Sigmoid colon (tissue), 7 donors: Measurements from ENCODE around the gene RBM5. TPM values are rescaled to one million over a fixed set of nuclear protein-coding genes. Genes with fewer than 3 reads are reported as not detected.

Experiments used
- DNase-seq: peaks from one replicate; pipeline ENCODE4 v3.0.0-alpha.2; 2019
- H3K27ac ChIP-seq, 4 donors: fragments of 200-600 bp; sonication (generic); one replicate each; pipeline ENCODE4 v1.5.1; 2016 to 2019; ENCODE audit warnings: mild to moderate bottlenecking in 1 of 4
- H3K27me3 ChIP-seq, 3 donors: fragments of 200-600 bp; sonication (generic); one replicate each; pipeline ENCODE4 v1.5.1; 2019; ENCODE audit warnings: mild to moderate bottlenecking in 1 of 3
- H3K36me3 ChIP-seq, 4 donors: fragments of 200-600 bp; sonication (generic); one replicate each; pipeline ENCODE4 v1.5.1; 2016 to 2019
- H3K4me1 ChIP-seq, 4 donors: fragments of 200-600 bp; sonication (generic); one replicate each; pipeline ENCODE4 v1.5.1; 2017 to 2019
- H3K4me3 ChIP-seq, 4 donors: fragments of 200-600 bp; sonication (generic); one replicate each; pipeline ENCODE4 v1.5.1; 2017 to 2019; ENCODE audit warnings: mild to moderate bottlenecking in 2 of 4, moderate library complexity in 1 of 4
- H3K9me3 ChIP-seq, 4 donors: fragments of 200-600 bp in 3 of 4; sonication (generic) in 3 of 4; one replicate each; pipeline versions ENCODE4 v1.5.1 to v1.6.1; 2013 to 2019
- CTCF ChIP-seq, 4 experiments: fragments of 450-650 bp in 3 of 4; fragments of 200-600 bp in 1 of 4; IDR thresholded peaks; one replicate each; pipeline ENCODE4 v1.5.1; 2016 to 2019; ENCODE audit warnings: antibody characterized with exemption in 4 of 4, mild to moderate bottlenecking in 3 of 4, moderate library complexity in 2 of 4
- EP300 ChIP-seq, 4 donors: sonication (generic); formaldehyde crosslinking; IDR thresholded peaks; one replicate each; pipeline ENCODE4 v1.6.1; 2017; ENCODE audit warnings: antibody characterized with exemption in 4 of 4
- POLR2A ChIP-seq, 2 donors: fragments of 450-650 bp; IDR thresholded peaks; one replicate each; pipeline ENCODE4 v1.6.1; 2016; ENCODE audit warnings: antibody characterized with exemption in 2 of 2, mild to moderate bottlenecking in 2 of 2, moderate library complexity in 2 of 2
- POLR2AphosphoS5 ChIP-seq, 4 donors: sonication (generic); formaldehyde crosslinking; IDR thresholded peaks; one replicate each; pipeline ENCODE4 v1.6.1; 2017; ENCODE audit warnings: antibody characterized with exemption in 4 of 4
- WGBS, 2 donors: extraction: QIAGEN DNeasy Blood & Tissue Kit; methylation state at CpG; one replicate each; pipeline ENCODE4 v1.1.7; 2013; 5-methylcytosine and 5-hydroxymethylcytosine counted together
- intact Hi-C: fragments of 100-400 bp; cut with DNase I; formaldehyde crosslinking; loops from one replicate; pipeline ENCODE4 v1.15.1; 2023
- polyA plus RNA-seq, 3 donors: library from polyadenylated mRNA; stranded (reverse); fragments of 200-250 nt; gene quantifications; one replicate each; pipeline ENCODE4 v1.2.3, GENCODE V29; 2013
- total RNA-seq, 4 donors: library from RNA; depleted of rRNA; stranded (reverse); fragments of >200 nt; gene quantifications; one replicate each; pipeline ENCODE4 v1.1.0, GENCODE V29; 2016
- donor health status: healthy with polysubstance abuse.
- donor health status: Bipolar disorder and iron deficiency.
- donor health status: healthy.

Gene RBM5
- total and polyA plus RNA-seq, 7 donors: 19.4 to 294 (median 149) TPM

GRCh38 chr3:50157827-50158529, 69.3 kb downstream of the RBM5 start:
- no peaks in the 10 kb centered on the region for H3K9me3 ChIP-seq
- no peaks in the 10 kb centered on the region for H3K36me3 ChIP-seq
- intact Hi-C loops: no loop called here
- 73 to 77% methylated on average over 12 of the region's 12 CpGs for WGBS, 2 donors
- TF ChIP-seq POLR2A (IDR thresholded peaks at IDR 0.05) (no peak), CTCF (IDR thresholded peaks at IDR 0.05) (no peak), EP300 (IDR thresholded peaks at IDR 0.05) (no peak), POLR2AphosphoS5 (IDR thresholded peaks at IDR 0.05) (no peak)
- H3K4me3 ChIP-seq: no peak overlapping the region
- no peak for DNase-seq
- H3K4me1 ChIP-seq: peaks cover 0 to 81% (median 78%) of the 10 kb centered on the region in 4 donors
- H3K27ac ChIP-seq: peak overlapping the region; percentile 31 to 90 (median 86)
- peaks cover 0 to 7% (median 4%) of the 10 kb centered on the region in 3 donors for H3K27me3 ChIP-seq

- TF ChIP-seq CTCF (IDR thresholded peaks at IDR 0.05): no peak
- no peak for TF ChIP-seq EP300 (IDR thresholded peaks at IDR 0.05)
- TF ChIP-seq POLR2AphosphoS5 (IDR thresholded peaks at IDR 0.05): no peak
- TF ChIP-seq POLR2A (IDR thresholded peaks at IDR 0.05): no peak
- Histone ChIP-seq H3K9me3 (no peaks in the 10 kb centered on the region), H3K4me3 (no peak overlapping the region), H3K4me1 (peaks cover 0 to 88% (median 85%) of the 10 kb centered on the region in 4 donors), H3K27me3 (peaks cover 0 to 7% (median 4%) of the 10 kb centered on the region in 3 donors), H3K36me3 (no peaks in the 10 kb centered on the region), H3K27ac (peak overlapping the region; percentile 31 to 90 (median 86))
- DNase-seq: no peak
- 79 to 87% methylated on average over 10 of the region's 10 CpGs for WGBS, 2 donors
- intact Hi-C loops: no loop called here
Observed at GRCh38 chr3:50158530-50159146, 69.9 kb downstream of the RBM5 start.

- intact Hi-C loops: no loop called here
- 33 to 67% methylated on average over 7 of the region's 7 CpGs for WGBS, 2 donors
- Histone ChIP-seq H3K36me3 (no peaks in the 10 kb centered on the region), H3K27ac (peak overlapping the region; percentile 86 to 91 (median 88)), H3K9me3 (no peaks in the 10 kb centered on the region), H3K27me3 (peaks cover 0 to 6% (median 4%) of the 10 kb centered on the region in 3 donors), H3K4me3 (no peak overlapping the region), H3K4me1 (peaks cover 0 to 100% (median 93%) of the 10 kb centered on the region in 4 donors)
- DNase-seq: no peak
- TF ChIP-seq POLR2AphosphoS5 (IDR thresholded peaks at IDR 0.05) (peak in 1 of 4 donors; percentile 23), CTCF (IDR thresholded peaks at IDR 0.05) (no peak), EP300 (IDR thresholded peaks at IDR 0.05) (no peak)
Observed at GRCh38 chr3:50160561-50160983, 71.9 kb downstream of the RBM5 start.

- H3K27ac ChIP-seq: peak overlapping the region; percentile 86 to 91 (median 88)
- H3K27me3 ChIP-seq: no peaks in the 10 kb centered on the region
- intact Hi-C loops: no loop called here
- no peak for TF ChIP-seq POLR2AphosphoS5 (IDR thresholded peaks at IDR 0.05)
- TF ChIP-seq EP300 (IDR thresholded peaks at IDR 0.05): no peak
- TF ChIP-seq CTCF (IDR thresholded peaks at IDR 0.05): no peak
- no peaks in the 10 kb centered on the region for H3K36me3 ChIP-seq
- no peak for DNase-seq
- no peak overlapping the region for H3K4me3 ChIP-seq
- peaks cover 0 to 100% (median 93%) of the 10 kb centered on the region in 4 donors for H3K4me1 ChIP-seq
- WGBS, 2 donors: 23 to 65% methylated on average over 13 of the region's 13 CpGs
- H3K9me3 ChIP-seq: no peaks in the 10 kb centered on the region
Observed at GRCh38 chr3:50161320-50161719, 72.6 kb downstream of the RBM5 start.
